ENCODE results near the gene GFRAL.
"Not testable (repeated sequence)": the region's sequence is repeated elsewhere in the genome, so short reads cannot be mapped to it uniquely, and the experiment has no call there.

Gene GFRAL, protein sequence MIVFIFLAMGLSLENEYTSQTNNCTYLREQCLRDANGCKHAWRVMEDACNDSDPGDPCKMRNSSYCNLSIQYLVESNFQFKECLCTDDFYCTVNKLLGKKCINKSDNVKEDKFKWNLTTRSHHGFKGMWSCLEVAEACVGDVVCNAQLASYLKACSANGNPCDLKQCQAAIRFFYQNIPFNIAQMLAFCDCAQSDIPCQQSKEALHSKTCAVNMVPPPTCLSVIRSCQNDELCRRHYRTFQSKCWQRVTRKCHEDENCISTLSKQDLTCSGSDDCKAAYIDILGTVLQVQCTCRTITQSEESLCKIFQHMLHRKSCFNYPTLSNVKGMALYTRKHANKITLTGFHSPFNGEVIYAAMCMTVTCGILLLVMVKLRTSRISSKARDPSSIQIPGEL

DNA sequence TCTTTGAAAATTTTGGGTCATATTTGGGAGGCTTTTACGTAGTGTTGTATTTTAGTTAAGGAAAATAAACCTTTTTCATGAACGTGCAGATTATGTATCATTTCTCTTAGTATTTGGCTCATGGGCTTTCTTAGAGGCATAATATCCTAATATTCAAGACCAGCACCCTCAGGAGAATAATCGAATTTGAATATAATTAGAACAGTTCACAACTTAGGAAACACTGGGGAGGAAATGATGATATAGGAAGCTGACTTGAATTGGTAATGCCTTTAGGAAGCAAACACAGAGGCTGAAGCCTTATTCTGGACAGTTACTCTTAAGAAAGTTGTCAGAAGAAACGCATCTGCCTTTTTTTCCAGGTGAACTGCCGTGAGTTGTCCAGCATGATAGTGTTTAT is at the start of gene GFRAL:
Gene GFRAL, plus strand, starts transcription at position 301 of the 400 bp plus-strand sequence. Its CDS starts 86 bp downstream, at position 387.
- ATAC-seq: no peak

DNA sequence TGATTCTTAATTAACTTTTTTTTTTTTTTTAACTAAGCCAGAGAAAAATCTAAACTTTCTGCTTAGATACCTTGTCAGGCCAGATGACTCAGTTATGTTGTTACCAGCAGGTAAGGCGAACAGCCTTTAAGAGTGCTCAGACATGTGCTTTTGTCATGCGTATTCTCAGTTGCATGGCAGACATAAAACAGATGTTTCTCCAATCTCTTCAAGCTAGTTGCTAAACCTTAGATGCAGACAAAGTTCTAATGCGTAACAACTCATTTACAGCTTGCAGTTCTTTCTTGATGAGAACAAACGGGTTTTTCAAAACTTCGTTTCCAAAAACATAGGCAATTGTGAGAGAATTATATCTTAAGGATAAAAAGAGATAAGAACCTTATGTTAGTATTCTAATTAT is 49.6 kb upstream of the GFRAL start:
- no peak for ATAC-seq

DNA sequence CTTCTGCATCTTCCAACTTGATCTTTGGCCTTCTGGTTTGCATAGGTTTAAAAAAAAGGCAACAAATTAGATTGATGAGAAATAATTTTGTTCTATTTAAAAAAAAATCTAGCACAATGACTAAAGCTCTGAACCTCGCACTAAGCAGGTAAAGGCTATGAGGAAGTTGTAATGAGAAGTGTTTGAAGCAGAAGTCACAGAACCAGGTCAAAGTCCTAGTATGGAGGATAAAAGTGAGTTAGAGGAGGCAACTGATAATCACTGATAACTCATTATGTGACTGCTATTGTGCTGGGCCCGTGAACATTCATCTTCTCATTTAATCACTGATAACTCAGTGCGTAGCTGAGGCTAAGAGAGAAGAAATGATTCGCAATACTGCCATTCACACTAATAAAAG is 46.1 kb upstream of the GFRAL start:
- no peak for ATAC-seq

DNA sequence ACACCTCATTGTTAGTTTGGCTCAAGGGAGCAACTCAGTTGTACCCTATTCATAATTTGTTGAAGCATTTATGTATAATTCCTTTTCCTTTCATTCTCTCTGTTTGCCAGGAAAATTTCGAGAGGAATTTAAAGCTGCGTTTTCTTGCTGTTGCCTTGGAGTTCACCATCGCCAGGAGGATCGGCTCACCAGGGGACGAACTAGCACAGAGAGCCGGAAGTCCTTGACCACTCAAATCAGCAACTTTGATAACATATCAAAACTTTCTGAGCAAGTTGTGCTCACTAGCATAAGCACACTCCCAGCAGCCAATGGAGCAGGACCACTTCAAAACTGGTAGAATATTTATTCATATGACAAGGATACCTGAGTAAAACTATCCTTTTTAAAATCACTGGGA is 45.2 kb upstream of the GFRAL start:
- ATAC-seq: no peak

DNA sequence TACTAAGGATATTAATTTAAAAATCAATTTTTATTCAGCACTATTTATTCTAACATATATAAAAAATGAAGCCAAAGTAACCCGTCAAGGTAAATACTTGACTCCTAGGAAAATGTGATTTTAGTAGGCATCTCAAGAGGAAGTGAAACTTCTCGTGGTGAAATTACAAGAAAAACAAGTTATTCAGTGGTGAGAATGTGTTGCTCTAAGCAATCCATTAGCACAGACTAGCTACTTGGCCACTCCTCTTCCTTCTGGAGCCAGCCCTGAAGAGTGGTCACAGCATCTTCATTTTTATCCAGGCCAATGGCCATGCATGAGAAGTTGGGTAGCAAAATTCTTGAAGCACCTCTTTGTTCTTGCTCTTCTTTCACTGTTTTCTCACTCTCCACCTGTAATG is 40.4 kb upstream of the GFRAL start:
- ATAC-seq: no peak

DNA sequence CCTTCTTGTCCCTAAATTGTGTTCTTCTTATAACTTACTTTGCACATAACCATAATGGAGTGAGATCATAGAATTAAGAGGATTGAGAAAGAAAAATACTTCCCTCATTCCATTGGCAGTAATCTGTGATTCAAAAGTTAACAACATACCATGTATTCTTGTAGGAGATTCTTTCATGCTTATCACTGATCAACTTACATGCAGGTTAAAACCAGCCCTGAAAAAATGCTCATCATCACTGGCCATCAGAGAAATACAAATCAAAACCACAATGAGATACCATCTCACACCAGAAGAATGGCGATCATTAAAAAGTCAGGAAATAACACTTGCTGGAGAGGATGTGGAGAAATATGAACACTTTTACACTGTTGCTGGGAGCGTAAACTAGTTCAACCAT is 36.5 kb upstream of the GFRAL start:
- no peak for ATAC-seq

DNA sequence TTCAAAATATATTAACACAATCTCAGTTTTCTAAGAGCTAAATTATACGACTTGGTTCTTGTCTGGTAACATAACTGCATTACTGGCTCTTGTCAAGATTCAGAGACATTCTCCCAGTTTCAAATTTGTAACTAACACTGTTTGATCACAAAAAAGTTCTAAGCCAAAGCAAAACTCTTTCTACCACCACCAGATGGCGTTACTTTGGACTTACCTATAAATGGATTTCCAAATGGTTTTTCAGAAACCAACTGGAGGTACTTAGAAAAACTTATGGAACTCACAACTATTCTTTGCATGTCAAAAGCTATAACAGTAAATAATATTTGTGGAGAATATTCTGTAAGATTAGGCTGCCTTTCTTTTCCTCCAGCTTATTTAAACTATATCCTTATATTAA is 34.2 kb upstream of the GFRAL start:
- no peak for ATAC-seq

DNA sequence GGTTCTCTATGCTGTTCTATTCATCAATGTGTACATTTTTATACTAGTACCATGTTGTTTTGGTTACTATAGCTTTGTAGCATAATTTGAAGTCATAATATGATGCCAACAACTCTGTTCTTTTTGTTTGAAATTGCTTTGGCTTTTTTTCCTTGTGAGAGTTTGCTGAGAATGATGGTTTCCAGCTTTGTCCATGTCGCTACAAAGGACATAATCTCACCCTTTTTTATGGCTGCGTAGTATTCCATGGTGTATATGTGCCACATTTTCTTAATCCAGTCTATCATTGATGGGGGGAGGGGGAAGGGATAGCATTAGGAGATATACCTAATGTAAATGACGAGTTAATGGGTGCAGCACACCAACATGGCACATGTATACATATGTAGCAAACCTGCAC is 30.1 kb upstream of the GFRAL start:
- not testable (repeated sequence) for ATAC-seq

DNA sequence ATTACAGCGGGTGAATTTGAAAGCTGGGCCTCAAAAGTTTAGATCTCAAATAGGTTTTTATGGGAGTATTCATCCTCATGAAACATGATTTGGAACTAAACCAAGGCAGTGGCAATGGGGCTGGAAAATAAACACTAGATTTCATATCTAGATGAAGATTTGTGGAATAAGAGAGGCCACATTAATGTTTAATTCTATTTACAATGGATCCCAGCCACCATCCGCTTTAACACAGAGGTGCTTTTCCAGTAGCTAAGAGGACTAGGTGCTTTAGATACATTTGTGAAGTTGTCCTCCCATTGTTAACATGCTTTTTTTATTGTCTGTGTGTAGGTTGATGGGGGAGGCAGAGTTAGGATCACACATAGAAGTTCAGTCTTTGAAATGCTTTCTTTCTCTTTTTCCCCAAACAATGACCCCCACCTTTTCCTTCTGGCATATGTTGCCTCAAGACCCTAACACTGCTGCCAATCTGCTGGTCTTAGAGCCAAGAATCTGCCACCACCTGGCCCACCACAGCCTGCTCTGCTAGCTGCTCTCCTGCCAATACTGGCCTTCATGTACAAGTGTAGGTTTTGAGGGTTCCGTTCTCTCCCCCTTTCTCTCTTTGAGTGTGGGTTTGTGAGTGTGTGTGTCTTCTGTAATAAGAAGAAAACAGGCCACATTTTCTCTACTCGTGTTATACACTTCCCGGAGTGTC is 27.8 kb upstream of the GFRAL start:
- no peak for ATAC-seq

DNA sequence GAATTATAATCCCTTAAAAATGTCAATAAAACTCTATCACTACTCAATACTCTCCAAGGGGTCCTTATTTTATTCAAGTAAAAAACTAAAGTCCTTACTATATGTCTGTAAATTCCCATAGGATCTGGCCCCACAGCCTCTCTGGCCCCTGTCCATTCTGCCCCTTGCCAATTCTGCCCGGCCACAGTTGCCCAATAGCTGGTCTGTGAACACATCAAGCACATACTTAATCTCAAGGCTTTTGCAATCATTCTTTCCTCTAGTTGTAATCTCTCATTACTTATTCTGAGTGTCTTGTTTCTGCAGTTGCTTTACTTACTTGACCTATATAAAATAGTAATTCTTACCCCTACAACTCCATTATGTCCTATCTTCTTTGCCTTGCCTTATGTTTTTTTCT is 22.5 kb upstream of the GFRAL start:
- ATAC-seq: no peak

DNA sequence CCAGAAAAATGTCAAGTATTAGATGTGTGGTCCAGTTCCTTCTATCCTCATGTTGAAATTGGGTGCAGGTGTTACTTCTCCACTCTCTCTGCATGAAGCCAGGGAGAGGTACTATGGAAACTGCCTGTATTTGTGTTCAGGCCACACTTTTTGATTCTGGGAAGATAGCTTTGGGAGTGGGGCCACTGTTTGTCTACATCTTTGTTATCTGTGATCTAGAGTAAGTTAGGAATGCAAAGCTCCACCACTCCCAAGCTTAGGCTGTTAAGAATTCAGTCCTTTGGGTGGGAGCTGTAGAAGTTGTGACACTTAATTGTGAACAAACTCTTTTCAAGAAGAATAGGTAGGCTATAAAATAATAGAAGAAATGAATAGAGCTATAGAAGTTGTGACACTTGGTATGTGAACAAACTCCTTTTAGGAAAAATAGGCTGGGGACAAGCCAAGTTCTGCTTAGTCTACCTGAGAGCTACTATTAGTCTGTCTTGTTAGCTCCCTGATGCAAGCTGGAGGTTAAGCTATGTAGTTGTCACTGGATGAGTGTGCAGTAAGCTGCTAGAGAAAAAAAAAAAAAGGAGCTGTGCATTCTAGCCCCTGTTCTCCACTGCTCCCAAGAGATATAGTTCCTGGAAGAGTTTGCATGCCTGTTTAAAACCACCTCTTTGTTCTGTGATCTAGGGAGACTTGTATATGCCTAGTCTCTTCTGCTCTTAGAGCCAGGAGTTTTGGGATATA is 7.1 kb upstream of the GFRAL start:
- no peak for ATAC-seq

DNA sequence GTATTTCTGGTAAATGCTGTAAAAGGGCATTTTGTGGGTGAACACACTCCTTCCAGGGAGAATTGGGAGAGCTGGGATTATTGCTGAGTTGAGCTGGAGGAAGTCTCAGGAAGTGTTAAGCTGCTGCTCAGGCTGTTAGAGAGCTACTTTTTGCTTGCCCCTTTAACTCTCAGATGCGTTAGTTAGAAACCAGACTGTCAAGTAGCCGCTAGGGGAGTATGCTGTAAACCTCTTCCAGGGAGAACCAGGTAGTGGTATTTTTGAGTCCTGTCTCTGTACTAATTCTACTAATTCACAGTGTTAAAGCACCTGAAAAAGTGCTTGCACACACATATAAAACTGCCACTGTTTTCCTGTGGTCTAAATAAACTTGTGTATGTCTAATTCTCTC is 6.6 kb upstream of the GFRAL start:
- ATAC-seq: no peak

DNA sequence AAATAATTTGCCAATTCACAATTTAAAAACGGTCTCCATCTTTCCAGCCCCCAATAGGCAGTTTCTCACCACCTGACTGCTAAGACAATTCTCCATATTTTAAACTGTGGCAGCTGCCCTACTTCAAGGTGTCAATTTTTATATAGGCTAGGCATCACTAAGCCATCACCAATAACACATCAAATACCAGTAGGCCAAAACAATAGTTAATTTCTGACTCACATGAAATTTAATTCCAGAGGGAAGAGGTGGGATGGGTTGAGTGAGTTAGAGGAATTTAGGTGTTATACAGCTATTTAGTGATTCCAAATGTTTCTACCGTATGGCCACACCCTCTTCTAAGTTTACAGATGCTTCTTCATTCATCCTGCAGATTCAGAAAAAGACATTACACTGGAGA is 49.9 kb downstream of the GFRAL start:
- no peak for ATAC-seq

DNA sequence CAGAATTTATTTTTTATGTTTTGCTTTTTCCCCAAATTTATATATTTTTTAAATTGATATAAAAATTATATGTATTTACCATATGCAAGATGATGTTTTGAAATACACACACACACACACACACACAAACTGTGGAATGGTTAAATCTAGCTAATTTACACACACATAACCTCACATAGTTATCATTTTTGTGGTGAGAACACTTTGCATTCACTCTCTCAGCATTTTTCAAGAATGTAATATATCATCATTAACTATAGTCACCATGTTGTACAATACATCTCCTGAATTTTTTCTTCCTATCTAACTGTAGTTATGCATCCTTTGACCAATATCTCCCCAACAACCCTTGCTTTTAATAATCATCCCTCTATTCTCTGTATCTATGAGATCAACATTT is 52.2 kb downstream of the GFRAL start:
- ATAC-seq: no peak

DNA sequence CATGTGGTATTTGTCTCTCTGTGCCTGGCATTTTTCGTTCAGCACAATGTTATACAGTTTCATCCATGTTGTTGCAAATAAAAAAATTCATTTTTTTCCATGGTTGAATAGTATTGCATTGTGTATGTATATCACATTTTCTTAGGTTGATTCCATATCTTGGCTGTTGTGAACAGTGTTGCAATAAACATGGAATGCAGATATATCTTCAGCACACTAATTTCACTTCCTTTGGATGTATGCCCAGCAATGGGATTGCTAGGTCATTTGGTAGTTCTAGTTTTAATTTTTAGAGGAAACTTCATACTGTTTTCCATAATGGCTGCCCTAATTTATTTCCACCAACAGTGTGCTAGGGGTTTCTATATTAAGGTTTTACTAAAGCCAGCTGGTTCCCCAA is 52.6 kb downstream of the GFRAL start:
- ATAC-seq: no peak

DNA sequence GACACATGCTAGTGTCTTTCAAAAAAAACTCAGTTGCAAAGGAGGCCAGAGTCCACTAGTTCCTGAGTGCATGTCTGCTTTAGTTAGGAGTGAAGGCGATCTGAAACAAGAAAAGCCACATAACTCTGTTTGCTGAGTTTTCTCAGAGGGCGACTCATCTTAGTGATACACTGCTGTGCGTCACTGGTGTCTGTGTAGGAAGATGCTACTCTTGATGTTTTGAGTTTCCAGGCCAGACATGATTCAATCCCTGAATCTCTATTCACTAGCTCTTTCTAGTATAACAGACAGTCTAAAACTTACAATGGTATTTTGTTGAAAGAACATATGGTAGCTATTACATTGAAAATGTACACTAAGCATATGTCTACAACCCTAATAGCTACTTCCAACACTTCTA is 60.9 kb downstream of the GFRAL start:
- no peak for ATAC-seq

DNA sequence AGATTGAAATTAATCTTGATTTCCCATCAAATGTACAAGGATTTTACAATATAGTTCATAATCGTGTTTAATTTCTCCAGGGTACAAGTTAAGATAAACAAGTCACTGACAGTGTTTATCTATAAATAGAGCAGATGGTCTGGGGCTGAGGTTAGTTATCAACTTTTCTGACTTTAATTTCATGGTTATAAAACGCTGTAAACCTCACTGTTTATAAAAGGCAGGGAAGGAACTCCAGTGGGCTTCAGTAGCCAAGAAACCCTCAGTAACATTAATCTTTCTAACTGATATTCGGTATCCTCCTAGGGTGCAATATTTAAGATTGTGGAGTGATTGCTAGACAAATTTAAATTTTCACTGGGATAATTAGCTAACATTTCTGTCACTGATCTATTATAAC is 68.6 kb downstream of the GFRAL start:
- ATAC-seq: no peak

DNA sequence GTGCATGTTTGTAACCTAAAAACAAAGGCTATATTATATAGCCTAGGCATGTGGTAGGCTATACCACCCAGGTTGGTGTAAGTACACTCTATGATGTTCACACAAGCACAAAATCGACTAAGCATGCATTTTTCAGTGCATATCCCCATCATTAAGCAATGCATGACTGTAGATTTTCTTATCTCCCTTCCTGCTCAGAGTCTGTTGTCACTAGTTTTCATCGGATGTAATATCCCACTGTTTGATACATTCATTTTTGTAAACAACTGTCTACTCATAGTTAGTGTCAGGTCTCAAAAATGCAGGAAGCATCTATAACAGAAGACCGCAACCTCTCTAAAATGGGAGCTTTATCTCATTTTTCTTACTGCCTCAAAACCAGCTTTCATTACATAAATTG is 70.7 kb downstream of the GFRAL start:
- ATAC-seq: no peak

DNA sequence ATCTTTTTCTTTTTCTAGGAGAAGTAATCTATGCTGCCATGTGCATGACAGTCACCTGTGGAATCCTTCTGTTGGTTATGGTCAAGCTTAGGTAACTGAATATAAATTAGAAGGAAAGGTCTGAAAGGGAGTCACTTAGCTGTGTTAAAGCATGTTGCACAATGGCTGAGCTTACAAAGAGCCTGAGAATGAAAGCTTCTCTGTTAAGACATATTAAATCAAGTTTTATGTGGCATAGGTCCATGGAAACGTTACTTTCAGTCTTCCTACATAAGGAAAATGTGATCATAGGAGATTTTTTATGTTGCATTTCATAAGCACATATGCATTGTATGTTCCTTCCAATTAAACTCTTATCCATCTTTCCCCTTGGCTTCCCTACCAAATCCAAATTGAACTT is 72.1 kb downstream of the GFRAL start:
- ATAC-seq: no peak

DNA sequence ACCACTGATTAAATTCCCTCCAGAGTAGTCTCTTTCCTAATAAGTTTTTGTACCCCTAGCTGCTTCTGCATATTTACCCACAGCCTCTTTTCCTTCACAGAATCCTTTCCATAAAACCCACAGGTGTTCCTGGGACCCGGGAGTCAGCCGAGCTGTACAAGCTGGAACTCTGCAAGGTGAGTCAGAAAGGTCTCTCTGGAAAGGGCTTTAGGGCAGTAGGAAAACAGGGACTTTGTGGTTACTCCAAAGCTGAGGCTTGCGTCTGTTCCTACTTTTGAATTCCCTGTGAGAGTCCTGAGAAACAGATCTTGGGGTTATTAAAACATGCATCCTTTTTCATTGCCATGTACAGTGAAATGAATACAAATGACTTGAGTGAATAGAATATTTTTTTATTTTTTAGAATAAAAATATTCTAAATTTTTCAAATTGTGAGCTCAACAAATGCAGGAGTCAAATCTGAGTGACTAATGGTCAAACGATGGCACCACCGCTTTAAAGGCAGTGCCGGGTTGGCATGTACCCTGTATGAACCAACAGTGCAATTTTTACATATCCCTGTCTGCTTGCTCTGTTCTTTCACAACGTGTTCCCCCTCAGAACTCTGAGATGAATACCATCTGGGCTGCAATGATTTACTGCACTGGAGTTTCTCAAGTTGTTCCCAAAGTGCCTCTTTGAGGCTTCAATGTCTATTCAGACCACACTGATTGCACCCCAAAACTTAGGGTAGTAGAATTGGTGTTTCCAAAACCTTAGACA is 78.4 kb downstream of the GFRAL start:
- no peak for ATAC-seq

DNA sequence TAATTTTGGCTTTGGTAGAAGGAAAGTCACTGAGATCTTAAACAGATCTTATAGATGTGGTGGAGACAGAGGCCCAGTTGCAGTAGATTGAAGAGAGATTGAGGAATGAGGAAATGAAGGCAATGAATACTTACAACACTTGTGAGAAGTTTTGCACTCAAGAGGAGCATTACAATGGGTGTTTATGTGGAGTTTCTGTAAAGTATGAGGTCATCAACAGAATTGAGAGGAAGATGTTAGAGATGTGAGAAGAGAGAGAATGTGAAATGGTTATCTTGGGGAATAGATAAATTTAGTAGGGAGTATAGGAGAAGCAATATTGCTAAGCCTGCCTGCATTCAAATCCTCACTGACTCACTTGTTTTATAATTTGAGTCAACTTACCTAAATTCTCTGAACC is 83.4 kb downstream of the GFRAL start:
- no peak for ATAC-seq

DNA sequence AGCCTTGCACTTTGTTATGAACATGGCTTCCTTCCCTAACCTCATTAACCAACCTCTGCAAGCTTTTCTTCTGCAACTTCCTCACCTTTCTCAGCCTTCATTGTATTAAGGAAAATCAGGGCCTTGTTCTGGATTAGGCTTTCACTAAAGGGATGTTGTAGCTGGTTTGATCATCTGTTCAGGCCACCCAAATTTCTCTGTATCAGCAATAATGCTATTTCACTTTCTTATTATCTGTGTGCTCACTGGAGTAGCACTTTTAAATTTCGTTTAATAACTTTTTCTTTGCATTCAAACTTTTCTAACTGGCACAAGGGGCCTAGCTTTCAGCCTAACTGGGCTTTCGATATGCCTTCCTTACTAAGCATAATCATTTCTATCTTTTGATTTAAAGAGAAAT is 96.7 kb downstream of the GFRAL start:
- no peak for ATAC-seq
